Measurements from ENCODE around the gene EBF3.

GRCh38 chr10:129965959-129966358, 1.9 kb upstream of the EBF3 start:
- no peak for TF ChIP-seq CTCF (IDR thresholded peaks at IDR 0.05; ENCODE audit: borderline replicate concordance, extremely low read depth, low read length, poor library complexity, severe bottlenecking)
- TF ChIP-seq EZH2 (IDR thresholded peaks at IDR 0.05; ENCODE audit: borderline replicate concordance, low read depth, low read length, severe bottlenecking): no peak
